ENCODE data around the gene ACTN2.

DNA sequence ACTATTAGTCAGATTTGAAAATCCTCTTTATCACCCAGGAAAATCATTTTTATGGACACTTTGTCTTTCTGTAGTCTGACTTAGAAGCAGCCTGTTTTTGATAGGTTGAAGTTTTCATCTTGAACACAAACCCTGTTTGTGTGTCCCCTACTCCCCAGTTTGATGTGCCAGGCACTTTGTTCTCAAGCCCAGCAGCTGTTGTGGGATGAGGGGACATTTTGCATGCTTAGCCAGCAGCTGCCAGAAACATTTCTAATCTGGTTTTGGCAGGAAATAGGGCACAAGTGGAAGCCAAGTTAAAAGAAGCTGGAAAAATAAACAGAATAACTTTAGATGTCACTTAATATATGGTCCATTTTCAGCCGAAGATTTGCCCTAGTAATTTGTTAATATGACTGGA, 29.9 kb downstream of the ACTN2 start:
- TF ChIP-seq CTCF (IDR thresholded peaks at IDR 0.05; ENCODE audit: low read depth, low read length) = no peak
- no peak for TF ChIP-seq EZH2phosphoT487 (IDR thresholded peaks at IDR 0.05; ENCODE audit: low read depth)
